ENCODE results near the gene OPALIN. TPM values are rescaled to one million over a fixed set of nuclear protein-coding genes. Genes with fewer than 3 reads are reported as not detected.

OPALIN gene
- polyA plus RNA-seq, 1 of the 3 experiments (the other 2 are of a cell fraction): not detected

DNA sequence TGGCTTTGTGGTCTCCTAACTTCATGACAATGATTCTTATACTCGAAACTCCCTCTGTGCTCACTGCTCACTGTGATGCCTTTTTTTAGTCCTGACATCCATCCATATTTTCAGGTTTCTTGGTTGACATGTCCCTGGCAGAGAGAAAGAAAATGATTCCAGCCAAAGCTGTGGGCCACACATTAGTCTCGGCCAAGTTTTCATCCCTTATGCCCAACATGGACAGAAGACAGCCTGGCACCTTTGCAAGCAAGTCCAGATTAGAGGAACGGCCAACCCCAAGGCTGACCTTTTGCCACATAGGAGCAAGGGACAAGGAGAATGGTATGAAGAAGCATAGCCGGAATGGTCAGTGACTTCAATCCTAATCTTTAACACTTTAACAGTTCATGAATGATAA lies 8.7 kb upstream of the OPALIN start:
- Histone ChIP-seq H3K27ac (ENCODE audit: low read depth in 2 of 2, low read length in 1 of 2) (no peak overlapping the region), H3K9me3 (no peaks in the 10 kb centered on the region), H3K4me3 (ENCODE audit: low read depth in 2 of 2, low read length in 1 of 2) (no peak overlapping the region), H3K9me2 (no peaks in the 10 kb centered on the region), H3F3A (replicated peaks; ENCODE audit: insufficient read depth) (no peaks in the 10 kb centered on the region), H3K9ac (no peak overlapping the region), H4K20me1 (ENCODE audit: insufficient read depth) (no peaks in the 10 kb centered on the region), H3K27me3 (ENCODE audit: insufficient read depth) (no peaks in the 10 kb centered on the region; the same call in 1 of the 2 replicates), H3K4me1 (ENCODE audit: control insufficient read depth in 1 of 2, insufficient read depth in 2 of 2, low read depth in 1 of 2, low read length in 1 of 2) (no peaks in the 10 kb centered on the region), H3K36me3 (replicated peaks in 1 of 2; ENCODE audit: control insufficient read depth in 1 of 2, insufficient read depth in 2 of 2, low read length in 1 of 2) (no peaks in the 10 kb centered on the region), H3K79me2 (ENCODE audit: insufficient read depth) (no peaks in the 10 kb centered on the region), H3K4me2 (no peak overlapping the region), H2AFZ (ENCODE audit: low read depth) (no peak overlapping the region)
- no peak for DNase-seq
- ChIA-PET CTCF (interaction anchor here (1.1 to 4.3 kb wide), 4 partner anchors 8 to 350 kb away, joined by 3 to 29 read pairs (median 8); partner anchors contain the start of gene TLL2), POLR2A (no interaction called here)
- TF ChIP-seq FOXJ3 (CRISPR knock-in tag; IDR thresholded peaks at IDR 0.05): no peak
- TF ChIP-seq GABPA (IDR thresholded peaks at IDR 0.05; ENCODE audit: low read depth): no peak
- TF ChIP-seq, protein P1, sequence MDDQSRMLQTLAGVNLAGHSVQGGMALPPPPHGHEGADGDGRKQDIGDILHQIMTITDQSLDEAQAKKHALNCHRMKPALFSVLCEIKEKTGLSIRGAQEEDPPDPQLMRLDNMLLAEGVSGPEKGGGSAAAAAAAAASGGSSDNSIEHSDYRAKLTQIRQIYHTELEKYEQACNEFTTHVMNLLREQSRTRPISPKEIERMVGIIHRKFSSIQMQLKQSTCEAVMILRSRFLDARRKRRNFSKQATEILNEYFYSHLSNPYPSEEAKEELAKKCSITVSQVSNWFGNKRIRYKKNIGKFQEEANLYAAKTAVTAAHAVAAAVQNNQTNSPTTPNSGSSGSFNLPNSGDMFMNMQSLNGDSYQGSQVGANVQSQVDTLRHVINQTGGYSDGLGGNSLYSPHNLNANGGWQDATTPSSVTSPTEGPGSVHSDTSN (IDR thresholded peaks at IDR 0.05): no peak
- TF ChIP-seq MXI1 (IDR thresholded peaks at IDR 0.05; ENCODE audit: low read depth, low read length): no peak
- no peak for TF ChIP-seq RCOR1 (IDR thresholded peaks at IDR 0.05; ENCODE audit: low read length)
- TF ChIP-seq, protein P2, sequence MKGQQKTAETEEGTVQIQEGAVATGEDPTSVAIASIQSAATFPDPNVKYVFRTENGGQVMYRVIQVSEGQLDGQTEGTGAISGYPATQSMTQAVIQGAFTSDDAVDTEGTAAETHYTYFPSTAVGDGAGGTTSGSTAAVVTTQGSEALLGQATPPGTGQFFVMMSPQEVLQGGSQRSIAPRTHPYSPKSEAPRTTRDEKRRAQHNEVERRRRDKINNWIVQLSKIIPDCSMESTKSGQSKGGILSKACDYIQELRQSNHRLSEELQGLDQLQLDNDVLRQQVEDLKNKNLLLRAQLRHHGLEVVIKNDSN (IDR thresholded peaks at IDR 0.05; ENCODE audit: borderline replicate concordance, low read depth): no peak
- TF ChIP-seq SMC3 (IDR thresholded peaks at IDR 0.05; ENCODE audit: low read depth, low read length): no peak
- TF ChIP-seq, protein P3, sequence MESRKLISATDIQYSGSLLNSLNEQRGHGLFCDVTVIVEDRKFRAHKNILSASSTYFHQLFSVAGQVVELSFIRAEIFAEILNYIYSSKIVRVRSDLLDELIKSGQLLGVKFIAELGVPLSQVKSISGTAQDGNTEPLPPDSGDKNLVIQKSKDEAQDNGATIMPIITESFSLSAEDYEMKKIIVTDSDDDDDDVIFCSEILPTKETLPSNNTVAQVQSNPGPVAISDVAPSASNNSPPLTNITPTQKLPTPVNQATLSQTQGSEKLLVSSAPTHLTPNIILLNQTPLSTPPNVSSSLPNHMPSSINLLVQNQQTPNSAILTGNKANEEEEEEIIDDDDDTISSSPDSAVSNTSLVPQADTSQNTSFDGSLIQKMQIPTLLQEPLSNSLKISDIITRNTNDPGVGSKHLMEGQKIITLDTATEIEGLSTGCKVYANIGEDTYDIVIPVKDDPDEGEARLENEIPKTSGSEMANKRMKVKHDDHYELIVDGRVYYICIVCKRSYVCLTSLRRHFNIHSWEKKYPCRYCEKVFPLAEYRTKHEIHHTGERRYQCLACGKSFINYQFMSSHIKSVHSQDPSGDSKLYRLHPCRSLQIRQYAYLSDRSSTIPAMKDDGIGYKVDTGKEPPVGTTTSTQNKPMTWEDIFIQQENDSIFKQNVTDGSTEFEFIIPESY (IDR thresholded peaks at IDR 0.05; ENCODE audit: borderline replicate concordance, low read depth): no peak
- no peak for TF ChIP-seq NRF1 (IDR thresholded peaks at IDR 0.05; ENCODE audit: low read depth, low read length)
- no peak for TF ChIP-seq NFIC (IDR thresholded peaks at IDR 0.05; ENCODE audit: borderline replicate concordance)
- TF ChIP-seq, protein P4, sequence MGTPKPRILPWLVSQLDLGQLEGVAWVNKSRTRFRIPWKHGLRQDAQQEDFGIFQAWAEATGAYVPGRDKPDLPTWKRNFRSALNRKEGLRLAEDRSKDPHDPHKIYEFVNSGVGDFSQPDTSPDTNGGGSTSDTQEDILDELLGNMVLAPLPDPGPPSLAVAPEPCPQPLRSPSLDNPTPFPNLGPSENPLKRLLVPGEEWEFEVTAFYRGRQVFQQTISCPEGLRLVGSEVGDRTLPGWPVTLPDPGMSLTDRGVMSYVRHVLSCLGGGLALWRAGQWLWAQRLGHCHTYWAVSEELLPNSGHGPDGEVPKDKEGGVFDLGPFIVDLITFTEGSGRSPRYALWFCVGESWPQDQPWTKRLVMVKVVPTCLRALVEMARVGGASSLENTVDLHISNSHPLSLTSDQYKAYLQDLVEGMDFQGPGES (IDR thresholded peaks at IDR 0.05; ENCODE audit: low read depth, low read length): no peak
- TF ChIP-seq EZH2phosphoT487 (IDR thresholded peaks at IDR 0.05; ENCODE audit: borderline replicate concordance, low read depth): no peak
- TF ChIP-seq, protein P5, sequence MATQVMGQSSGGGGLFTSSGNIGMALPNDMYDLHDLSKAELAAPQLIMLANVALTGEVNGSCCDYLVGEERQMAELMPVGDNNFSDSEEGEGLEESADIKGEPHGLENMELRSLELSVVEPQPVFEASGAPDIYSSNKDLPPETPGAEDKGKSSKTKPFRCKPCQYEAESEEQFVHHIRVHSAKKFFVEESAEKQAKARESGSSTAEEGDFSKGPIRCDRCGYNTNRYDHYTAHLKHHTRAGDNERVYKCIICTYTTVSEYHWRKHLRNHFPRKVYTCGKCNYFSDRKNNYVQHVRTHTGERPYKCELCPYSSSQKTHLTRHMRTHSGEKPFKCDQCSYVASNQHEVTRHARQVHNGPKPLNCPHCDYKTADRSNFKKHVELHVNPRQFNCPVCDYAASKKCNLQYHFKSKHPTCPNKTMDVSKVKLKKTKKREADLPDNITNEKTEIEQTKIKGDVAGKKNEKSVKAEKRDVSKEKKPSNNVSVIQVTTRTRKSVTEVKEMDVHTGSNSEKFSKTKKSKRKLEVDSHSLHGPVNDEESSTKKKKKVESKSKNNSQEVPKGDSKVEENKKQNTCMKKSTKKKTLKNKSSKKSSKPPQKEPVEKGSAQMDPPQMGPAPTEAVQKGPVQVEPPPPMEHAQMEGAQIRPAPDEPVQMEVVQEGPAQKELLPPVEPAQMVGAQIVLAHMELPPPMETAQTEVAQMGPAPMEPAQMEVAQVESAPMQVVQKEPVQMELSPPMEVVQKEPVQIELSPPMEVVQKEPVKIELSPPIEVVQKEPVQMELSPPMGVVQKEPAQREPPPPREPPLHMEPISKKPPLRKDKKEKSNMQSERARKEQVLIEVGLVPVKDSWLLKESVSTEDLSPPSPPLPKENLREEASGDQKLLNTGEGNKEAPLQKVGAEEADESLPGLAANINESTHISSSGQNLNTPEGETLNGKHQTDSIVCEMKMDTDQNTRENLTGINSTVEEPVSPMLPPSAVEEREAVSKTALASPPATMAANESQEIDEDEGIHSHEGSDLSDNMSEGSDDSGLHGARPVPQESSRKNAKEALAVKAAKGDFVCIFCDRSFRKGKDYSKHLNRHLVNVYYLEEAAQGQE (IDR thresholded peaks at IDR 0.05; ENCODE audit: low read depth, low read length): no peak
- TF ChIP-seq ELF1 (IDR thresholded peaks at IDR 0.05): no peak
- TF ChIP-seq FOXM1 (IDR thresholded peaks at IDR 0.05; ENCODE audit: low read depth): no peak
- TF ChIP-seq JUND (IDR thresholded peaks at IDR 0.05): no peak
- 38% methylated on average over 4 of the region's 4 CpGs for WGBS (ENCODE audit: low lambda C conversion rate)
